Measurements from ENCODE around the gene ACAP1. TPM values are rescaled to one million over a fixed set of nuclear protein-coding genes. Genes with fewer than 3 reads are reported as not detected.

The ACAP1 gene
- total and polyA plus RNA-seq, 8 donors, result 1.6 to 5.6 (median 3.1) TPM

DNA sequence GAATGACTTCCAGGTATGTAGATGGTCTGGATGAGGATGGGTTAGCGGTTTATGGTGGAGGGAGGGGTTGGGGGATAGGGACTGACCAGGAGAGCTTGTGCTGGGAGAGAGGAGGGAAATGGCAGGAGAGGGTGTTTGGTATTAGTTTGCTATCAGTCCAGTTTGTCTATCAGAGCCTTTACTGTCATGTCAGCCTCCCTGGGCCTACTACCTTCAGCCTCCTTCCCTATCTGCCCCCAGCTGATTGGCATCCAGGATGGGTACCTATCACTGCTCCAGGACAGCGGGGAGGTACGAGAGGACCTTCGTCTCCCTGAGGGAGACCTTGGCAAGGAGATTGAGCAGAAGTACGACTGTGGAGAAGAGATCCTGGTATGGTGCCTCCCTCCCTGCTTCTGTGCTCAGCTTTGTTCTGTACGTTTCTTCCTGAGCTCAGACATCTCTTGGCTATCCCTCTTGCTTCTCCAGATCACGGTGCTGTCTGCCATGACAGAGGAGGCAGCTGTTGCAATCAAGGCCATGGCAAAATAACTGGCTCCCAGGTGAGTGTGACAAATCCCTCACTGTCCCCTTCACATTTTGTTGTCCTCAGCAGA lies 25.1 kb upstream of the ACAP1 start:
- peaks cover 8 to 42% (median 32%) of the 10 kb centered on the region in 3 donors for H3K36me3 ChIP-seq
- no peaks in the 10 kb centered on the region for H3K9me3 ChIP-seq
- TF ChIP-seq, protein P1, sequence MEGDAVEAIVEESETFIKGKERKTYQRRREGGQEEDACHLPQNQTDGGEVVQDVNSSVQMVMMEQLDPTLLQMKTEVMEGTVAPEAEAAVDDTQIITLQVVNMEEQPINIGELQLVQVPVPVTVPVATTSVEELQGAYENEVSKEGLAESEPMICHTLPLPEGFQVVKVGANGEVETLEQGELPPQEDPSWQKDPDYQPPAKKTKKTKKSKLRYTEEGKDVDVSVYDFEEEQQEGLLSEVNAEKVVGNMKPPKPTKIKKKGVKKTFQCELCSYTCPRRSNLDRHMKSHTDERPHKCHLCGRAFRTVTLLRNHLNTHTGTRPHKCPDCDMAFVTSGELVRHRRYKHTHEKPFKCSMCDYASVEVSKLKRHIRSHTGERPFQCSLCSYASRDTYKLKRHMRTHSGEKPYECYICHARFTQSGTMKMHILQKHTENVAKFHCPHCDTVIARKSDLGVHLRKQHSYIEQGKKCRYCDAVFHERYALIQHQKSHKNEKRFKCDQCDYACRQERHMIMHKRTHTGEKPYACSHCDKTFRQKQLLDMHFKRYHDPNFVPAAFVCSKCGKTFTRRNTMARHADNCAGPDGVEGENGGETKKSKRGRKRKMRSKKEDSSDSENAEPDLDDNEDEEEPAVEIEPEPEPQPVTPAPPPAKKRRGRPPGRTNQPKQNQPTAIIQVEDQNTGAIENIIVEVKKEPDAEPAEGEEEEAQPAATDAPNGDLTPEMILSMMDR (IDR thresholded peaks at IDR 0.05), result no peak
- H3K4me3 ChIP-seq, result no peak overlapping the region
- intact Hi-C loops (cut with DNase I), result loop anchor here in 1 of 3 donors (10.0 kb wide), 1 partner anchor 46 kb away; the partner anchor contains the start of gene CLDN7
- DNase-seq (peak in 1 of 6 donors; percentile 9), FAIRE-seq (no peak), ATAC-seq (no peak)
- peaks cover 22 to 40% (median 32%) of the 10 kb centered on the region in 3 donors for H3K4me1 ChIP-seq
- H3K27me3 ChIP-seq, result no peaks in the 10 kb centered on the region
- 63 to 77% methylated on average over 7 of the region's 7 CpGs for WGBS, 2 donors
- no peak overlapping the region for H3K27ac ChIP-seq

DNA sequence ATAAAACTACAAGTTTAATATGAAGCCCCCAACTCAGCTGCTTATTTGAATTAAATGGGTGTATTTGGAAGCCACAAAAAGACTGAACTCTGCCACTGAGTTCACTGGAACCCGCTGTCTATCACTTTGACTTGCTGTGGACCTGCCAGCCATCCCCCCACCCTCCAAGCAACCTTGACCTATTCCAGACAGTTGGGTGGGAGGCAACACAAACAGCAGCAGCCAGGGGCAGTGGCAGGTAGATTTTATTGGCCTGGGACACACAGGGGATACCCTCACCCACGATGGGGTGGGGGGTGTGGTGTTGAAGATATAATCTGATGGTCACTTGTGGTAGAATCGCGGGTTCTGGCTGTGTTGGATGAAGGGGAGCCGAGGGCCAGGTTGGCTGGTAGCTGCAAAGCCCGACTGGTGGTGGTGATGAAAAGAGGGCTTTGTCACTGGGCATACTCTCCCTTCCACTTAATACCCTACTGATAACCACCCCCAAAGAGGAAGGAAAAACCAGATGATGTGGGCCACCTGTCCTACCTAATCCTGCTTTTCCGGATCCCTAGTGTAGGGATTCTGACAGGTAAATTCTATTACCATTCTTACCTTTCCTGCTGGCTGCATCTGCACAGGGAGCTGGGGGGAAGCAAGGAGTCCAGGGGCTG lies 23.8 kb upstream of the ACAP1 start:
- intact Hi-C loops (cut with DNase I), result loop anchor here in 1 of 3 donors (10.0 kb wide), 1 partner anchor 48 kb away; the partner anchor contains the start of gene CLDN7
- peaks cover 8 to 44% (median 32%) of the 10 kb centered on the region in 3 donors for H3K36me3 ChIP-seq
- TF ChIP-seq, protein P1 (IDR thresholded peaks at IDR 0.05), result no peak
- H3K27me3 ChIP-seq, result no peaks in the 10 kb centered on the region
- DNase-seq, result peak in 2 of 6 donors; percentile 28 to 31
- no peak overlapping the region for H3K27ac ChIP-seq
- H3K4me1 ChIP-seq, result peaks cover 22 to 40% (median 32%) of the 10 kb centered on the region in 3 donors
- H3K4me3 ChIP-seq, result no peak overlapping the region
- WGBS, 2 donors, result 61 to 67% methylated on average over 7 of the region's 7 CpGs
- H3K9me3 ChIP-seq, result no peaks in the 10 kb centered on the region
- no peak for ATAC-seq
- no peak for FAIRE-seq

DNA sequence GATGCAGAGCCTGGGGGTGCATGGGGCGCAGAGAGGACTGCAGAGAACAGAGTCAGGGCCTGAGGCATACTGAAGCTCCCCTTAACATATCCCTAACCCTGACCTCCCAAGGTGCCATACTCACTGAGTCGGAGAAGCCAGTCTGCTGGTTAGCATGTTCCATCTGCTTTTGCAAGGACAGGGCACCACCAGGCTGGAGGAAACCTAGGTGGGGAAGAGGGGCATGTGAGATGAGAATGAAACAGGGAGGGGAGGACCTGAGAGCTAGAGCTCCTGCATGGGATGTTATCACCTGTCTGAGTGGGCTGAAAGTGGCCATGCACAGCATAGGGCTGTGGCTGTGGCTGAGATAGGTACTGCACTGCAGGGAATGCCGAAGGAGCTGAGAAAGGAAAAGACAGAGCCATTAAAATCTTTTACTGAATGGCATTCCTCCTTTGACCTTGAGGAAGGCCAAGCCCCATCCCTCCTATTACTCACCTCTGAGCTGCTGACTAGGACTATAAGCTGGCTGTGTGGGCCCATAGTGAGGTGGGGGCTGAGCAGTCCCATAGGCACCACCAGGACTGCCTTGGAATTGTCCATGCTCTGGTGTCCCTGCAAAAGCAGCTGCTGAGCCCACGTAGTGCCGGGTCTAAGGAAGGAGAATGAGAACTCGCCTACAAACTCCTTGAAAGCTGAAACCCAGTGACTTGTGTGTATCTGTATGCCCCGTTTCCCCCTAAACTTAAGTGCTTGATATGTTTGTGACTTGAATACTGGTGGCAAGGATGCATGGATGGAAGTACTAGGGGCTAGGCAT lies 23.0 kb upstream of the ACAP1 start:
- peaks cover 22 to 40% (median 32%) of the 10 kb centered on the region in 3 donors for H3K4me1 ChIP-seq

DNA sequence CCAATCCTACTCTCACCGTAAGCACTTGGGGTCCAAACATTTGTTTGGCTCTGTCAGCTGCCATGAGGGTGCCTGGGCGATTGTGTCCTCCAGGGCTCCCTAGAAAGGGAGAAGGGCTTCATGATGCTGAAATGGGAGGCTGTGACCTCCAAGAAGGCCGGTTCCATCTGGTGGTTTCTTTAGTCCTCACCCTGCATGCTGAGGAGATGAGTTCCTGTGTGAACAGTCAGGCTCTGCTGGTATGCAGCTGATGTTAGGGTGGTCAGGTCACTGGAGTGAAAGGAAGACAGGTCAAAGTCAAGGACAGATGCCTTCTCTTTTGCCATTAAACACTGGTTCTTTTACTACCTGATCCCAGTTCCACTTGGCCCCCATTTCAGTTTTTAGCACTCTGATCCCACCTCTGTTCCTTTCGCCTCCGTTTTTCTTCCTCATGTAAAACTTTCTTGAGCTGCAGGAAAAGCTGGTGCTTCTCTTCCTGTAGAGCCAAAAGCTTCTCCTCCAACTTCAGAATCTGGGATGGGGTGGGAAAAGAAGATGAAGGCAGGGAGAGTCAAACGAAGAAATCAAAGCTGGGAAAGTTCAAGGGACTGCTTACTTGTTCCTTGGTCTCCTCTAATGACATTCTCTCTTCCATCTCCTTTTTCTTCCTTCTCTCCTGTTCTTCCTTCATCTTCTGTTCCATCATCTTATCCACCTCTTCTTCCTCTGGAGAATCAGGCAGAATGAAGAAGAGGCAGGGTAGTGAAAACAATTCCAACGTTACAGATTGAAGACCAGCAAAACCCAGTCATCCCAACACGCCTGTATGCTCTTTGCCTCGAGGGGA lies 22.2 kb upstream of the ACAP1 start:
- TF ChIP-seq, protein P1 (IDR thresholded peaks at IDR 0.05), result no peak
- Histone ChIP-seq H3K36me3 (peaks cover 8 to 53% (median 35%) of the 10 kb centered on the region in 3 donors), H3K9me3 (no peaks in the 10 kb centered on the region), H3K27me3 (no peaks in the 10 kb centered on the region), H3K27ac (peak overlapping the region in 2 of 4 donors; percentile 86 to 89), H3K4me1 (peaks cover 22 to 38% (median 32%) of the 10 kb centered on the region in 3 donors), H3K4me3 (peak overlapping the region; percentile 71 to 93 (median 92))
- no peak for ATAC-seq
- intact Hi-C loops (cut with DNase I), result loop anchor here in 1 of 3 donors (10.0 kb wide), 1 partner anchor 49 kb away; the partner anchor contains the start of gene CLDN7
- 36 to 41% methylated on average over 9 of the region's 9 CpGs for WGBS, 2 donors
- no peak for FAIRE-seq
- peak in 2 of 6 donors; percentile 13 to 31 for DNase-seq

More for the DNA sequence above, 23.0 kb upstream of the ACAP1 start:
- WGBS, 2 donors, result 77 to 85% methylated on average over 7 of the region's 7 CpGs
- intact Hi-C loops (cut with DNase I), result loop anchor here in 1 of 3 donors (10.0 kb wide), 1 partner anchor 48 kb away; the partner anchor contains the start of gene CLDN7
- H3K27me3 ChIP-seq, result no peaks in the 10 kb centered on the region
- H3K4me3 ChIP-seq, result no peak overlapping the region
- ATAC-seq, result no peak
- peak in 2 of 6 donors; percentile 19 to 30 for DNase-seq
- H3K27ac ChIP-seq, result no peak overlapping the region
- H3K9me3 ChIP-seq, result no peaks in the 10 kb centered on the region
- peaks cover 8 to 48% (median 35%) of the 10 kb centered on the region in 3 donors for H3K36me3 ChIP-seq
- FAIRE-seq, result no peak
- TF ChIP-seq, protein P1 (IDR thresholded peaks at IDR 0.05), result no peak
